Progenitor cell of endocrine pancreas (in vitro differentiated cells): ENCODE measurements around the gene EPG5. TPM values are rescaled to one million over a fixed set of nuclear protein-coding genes. Genes with fewer than 3 reads are reported as not detected.

Experiments used
- DNase-seq: peaks from one replicate; pipeline ENCODE4 v3.0.0; 2021; ENCODE audit warnings: low spot score; ENCODE audit not compliant: unreplicated experiment
- H3K27ac Mint-ChIP-seq: 2 replicates; pipeline ENCODE4 v1.8.0; 2021; ENCODE audit warnings: mild to moderate bottlenecking, moderate library complexity, mixed read lengths
- H3K27me3 Mint-ChIP-seq: 2 replicates; pipeline ENCODE4 v1.8.0; 2021; ENCODE audit warnings: mixed read lengths
- H3K36me3 Mint-ChIP-seq: 2 replicates; pipeline ENCODE4 v1.8.0; 2022; ENCODE audit warnings: mixed read lengths; ENCODE audit not compliant: insufficient read depth
- H3K4me1 Mint-ChIP-seq: 2 replicates; pipeline ENCODE4 v1.8.0; 2021; ENCODE audit warnings: low read depth, mixed read lengths
- H3K4me3 Mint-ChIP-seq: 2 replicates; pipeline ENCODE4 v1.8.0; 2021; ENCODE audit warnings: low read depth, mild to moderate bottlenecking, moderate library complexity, mixed read lengths
- H3K9me3 Mint-ChIP-seq: 2 replicates; pipeline ENCODE4 v1.8.0; 2021; ENCODE audit warnings: low read depth, mixed read lengths
- CTCF ChIP-seq: fragments of 200-600 bp; sonication (generic); IDR thresholded peaks from one replicate; pipeline ENCODE4 v1.5.0; 2021; ENCODE audit warnings: antibody characterized with exemption, mild to moderate bottlenecking; ENCODE audit not compliant: unreplicated experiment
- total RNA-seq: library from RNA; stranded (reverse); gene quantifications from 2 replicates; pipeline ENCODE4 v1.2.1, GENCODE V29; 2021

The EPG5 gene
- total RNA-seq, 1 donor from 2014 or later: 35.3 TPM

- no peak overlapping the region for H3K27ac Mint-ChIP-seq
- H3K9me3 Mint-ChIP-seq: peaks cover 27% of the 10 kb centered on the region
- peaks cover 2% of the 10 kb centered on the region for H3K4me1 Mint-ChIP-seq
- H3K36me3 Mint-ChIP-seq: peaks cover 1% of the 10 kb centered on the region
- H3K4me3 Mint-ChIP-seq: no peak overlapping the region
- TF ChIP-seq CTCF: no peak
- H3K27me3 Mint-ChIP-seq: no peaks in the 10 kb centered on the region
- no peak for DNase-seq
Observed at GRCh38 chr18:45801416-45802004, 165.6 kb downstream of the EPG5 start.

Other genes with a start within 250 kb of the EPG5 start
- 0.31 and 0.50 TPM in 2 replicates for gene SLC14A1, start 243.1 kb downstream of the EPG5 start, total RNA-seq
- not detected in 2 replicates for gene SIGLEC15, start 141.7 kb downstream of the EPG5 start, total RNA-seq
- 6.1 and 7.0 TPM in 2 replicates for gene PSTPIP2, start 104.9 kb upstream of the EPG5 start, total RNA-seq
- 375 and 390 TPM in 2 replicates for gene ATP5F1A, start 131.0 kb upstream of the EPG5 start, total RNA-seq
- gene HAUS1, start 137.1 kb upstream of the EPG5 start, total RNA-seq: 57.0 and 58.3 TPM in 2 replicates